GM19438 (cell line): ENCODE measurements around the gene GBP3.
"Not testable (repeated sequence)": the region's sequence is repeated elsewhere in the genome, so short reads cannot be mapped to it uniquely, and the experiment has no call there.

Experiments
- ATAC-seq: cut with Tn5 transposase; IDR thresholded peaks from one replicate; pipeline ENCODE4 v1.9.1; 2021; ENCODE audit warnings: low read depth; ENCODE audit not compliant: unreplicated experiment

Gene GBP3

GRCh38 chr1:89041721-89042120, 19.1 kb upstream of the GBP3 start:
- ATAC-seq = no peak

- ATAC-seq = peak; percentile 86
These were observed 18.5 kb upstream of the GBP3 start for GRCh38 chr1:89041119-89041641.

- no peak for ATAC-seq
These were observed 17.6 kb upstream of the GBP3 start for GRCh38 chr1:89040315-89040626.

DNA sequence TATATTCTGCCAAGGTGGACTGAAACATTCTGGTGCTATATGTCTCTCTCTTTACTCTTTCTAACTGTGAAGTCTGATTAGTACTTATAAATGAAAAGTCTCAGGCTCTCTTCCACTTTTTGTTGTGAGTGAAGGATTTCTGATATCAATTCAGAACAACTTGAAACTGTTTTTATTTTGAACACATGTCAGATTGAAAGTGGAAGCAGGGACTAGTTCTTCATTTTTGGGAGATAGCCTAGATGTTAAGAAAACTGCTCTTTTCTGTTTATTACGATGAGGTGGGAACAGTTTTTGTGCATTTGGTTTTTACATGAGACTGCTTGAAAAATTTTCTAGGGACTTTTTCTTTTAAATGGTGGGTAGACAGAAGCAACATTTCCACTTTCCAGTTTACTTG, 14.5 kb upstream of the GBP3 start:
- ATAC-seq = no peak

- no peak for ATAC-seq
These were observed 12.4 kb upstream of the GBP3 start for GRCh38 chr1:89035080-89035479.

GRCh38 chr1:89034004-89034403, 11.3 kb upstream of the GBP3 start:
- ATAC-seq = not testable (repeated sequence)

DNA sequence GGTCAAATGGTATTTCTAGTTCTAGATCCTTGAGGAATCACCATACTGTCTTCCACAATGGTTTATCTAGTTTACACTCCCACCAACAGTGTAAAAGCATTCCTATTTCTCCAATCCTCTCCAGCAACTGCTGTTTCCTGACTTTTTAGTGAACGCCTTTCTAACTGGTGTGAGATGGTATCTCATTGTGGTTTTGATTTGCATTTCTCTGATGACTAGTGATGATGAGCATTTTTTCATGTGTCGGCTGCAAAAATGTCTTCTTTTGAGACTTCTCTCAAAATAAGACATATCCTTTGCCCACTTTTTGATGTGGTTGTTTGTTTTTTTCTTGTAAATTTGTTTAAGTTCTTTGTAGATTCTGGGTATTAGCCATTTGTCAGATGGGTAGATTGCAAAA, 6.4 kb upstream of the GBP3 start:
- ATAC-seq = not testable (repeated sequence)

DNA sequence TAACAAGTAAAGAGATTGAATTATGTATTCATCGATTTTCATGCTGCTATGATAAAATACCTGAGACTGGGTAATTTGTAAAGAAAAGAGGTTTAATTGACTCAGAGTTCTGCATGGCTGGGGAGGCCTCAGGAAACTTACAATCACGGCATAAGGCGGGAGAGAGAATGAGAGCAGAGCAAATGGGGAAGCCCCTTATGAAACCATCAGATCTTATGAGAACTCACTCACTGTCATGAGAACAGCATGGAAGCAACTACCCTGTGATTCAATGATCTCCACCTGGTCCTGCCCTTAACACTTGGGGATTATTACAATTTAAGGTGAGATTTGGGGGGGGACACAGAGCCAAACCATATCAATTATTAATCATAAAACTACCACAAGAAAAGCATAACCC, 3.3 kb upstream of the GBP3 start:
- no peak for ATAC-seq

- no peak for ATAC-seq
These were observed 360 bp upstream of the GBP3 start for GRCh38 chr1:89023026-89023425.

- not testable (repeated sequence) for ATAC-seq
These were observed 4.3 kb downstream of the GBP3 start for GRCh38 chr1:89018318-89018717.

GRCh38 chr1:89008511-89008910, 14.2 kb downstream of the GBP3 start:
- no peak for ATAC-seq

GRCh38 chr1:89005286-89006151, 17.1 kb downstream of the GBP3 start:
- ATAC-seq = no peak

DNA sequence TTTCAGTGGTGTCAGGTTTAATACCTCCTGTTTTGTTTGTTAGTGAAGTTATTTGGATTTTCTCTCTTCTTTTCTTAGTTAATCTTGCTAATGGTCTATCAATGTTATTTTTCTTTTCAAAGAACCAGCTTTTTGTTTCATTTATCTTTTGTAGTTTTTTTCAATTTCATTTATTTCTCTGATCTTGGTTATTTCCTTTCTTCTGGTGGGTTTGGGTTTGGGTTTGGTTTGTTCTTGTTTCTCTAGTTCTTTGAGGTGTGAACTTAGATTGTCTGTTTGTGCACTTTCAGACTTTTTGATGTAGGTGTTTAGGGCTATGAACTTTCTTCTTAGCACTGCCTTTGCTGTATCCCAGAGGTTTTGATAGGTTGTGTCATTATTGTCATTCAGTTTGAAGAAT, 20.5 kb downstream of the GBP3 start:
- not testable (repeated sequence) for ATAC-seq

DNA sequence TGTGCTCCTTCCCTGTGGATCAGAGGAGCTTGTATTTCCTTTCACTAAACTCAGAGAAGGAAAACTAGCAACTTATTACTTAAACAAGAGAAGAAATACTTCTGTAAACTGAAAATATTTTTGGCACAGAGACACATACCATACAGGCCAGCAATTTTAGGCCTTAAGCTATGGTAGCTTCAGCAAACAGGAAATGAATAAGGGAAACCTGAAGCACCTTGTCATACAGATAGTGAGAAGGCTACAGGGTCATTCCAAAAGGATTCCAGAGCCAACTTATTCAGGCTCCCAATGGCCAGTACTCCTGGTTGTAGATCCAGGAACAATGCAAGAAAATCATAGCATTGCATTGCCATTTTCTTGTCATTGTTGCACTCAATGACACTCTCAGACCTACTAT, 21.2 kb downstream of the GBP3 start:
- ATAC-seq = no peak

DNA sequence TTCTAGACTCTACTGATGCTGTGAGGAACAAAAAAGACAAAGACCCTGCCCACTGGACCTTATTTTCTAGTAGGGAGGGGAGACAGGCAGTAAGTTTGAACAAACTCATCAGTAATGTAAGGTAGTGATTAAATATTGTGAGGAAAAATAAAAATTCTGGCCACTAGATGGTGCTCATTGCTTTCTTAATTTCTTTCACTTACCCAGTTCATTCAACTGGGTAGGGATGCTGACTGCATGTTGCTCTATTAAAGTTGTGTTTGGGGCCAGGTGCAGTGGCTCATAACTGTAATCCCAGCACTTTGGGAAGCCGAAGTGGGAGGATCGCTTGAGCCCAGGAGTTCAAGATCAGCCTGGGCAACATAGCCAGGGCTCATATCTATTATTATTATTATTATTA, 23.9 kb downstream of the GBP3 start:
- ATAC-seq = peak; percentile 84

GRCh38 chr1:88990426-88990825, 32.2 kb downstream of the GBP3 start:
- no peak for ATAC-seq

DNA sequence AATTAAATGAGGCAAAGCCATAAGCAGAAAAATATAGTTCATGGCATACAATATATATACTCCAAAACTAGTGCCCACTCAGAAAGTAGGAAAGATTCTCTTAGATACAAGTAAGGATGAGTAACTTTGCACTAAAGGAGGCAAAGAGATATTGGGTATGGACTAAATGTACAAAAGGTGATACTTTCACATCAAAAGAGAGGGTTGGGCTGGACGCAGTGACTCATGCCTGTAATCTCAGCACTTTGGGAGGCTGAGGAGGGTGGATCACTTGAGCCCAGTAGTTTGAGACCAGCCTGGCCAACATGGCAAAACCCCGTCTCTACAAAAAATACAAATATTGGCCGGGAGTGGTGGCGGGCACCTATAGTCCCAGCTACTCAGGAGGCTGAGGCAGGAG, 37.0 kb downstream of the GBP3 start:
- ATAC-seq = no peak

GRCh38 chr1:88985032-88985431, 37.6 kb downstream of the GBP3 start:
- ATAC-seq = no peak

GRCh38 chr1:88984569-88984968, 38.1 kb downstream of the GBP3 start:
- no peak for ATAC-seq

DNA sequence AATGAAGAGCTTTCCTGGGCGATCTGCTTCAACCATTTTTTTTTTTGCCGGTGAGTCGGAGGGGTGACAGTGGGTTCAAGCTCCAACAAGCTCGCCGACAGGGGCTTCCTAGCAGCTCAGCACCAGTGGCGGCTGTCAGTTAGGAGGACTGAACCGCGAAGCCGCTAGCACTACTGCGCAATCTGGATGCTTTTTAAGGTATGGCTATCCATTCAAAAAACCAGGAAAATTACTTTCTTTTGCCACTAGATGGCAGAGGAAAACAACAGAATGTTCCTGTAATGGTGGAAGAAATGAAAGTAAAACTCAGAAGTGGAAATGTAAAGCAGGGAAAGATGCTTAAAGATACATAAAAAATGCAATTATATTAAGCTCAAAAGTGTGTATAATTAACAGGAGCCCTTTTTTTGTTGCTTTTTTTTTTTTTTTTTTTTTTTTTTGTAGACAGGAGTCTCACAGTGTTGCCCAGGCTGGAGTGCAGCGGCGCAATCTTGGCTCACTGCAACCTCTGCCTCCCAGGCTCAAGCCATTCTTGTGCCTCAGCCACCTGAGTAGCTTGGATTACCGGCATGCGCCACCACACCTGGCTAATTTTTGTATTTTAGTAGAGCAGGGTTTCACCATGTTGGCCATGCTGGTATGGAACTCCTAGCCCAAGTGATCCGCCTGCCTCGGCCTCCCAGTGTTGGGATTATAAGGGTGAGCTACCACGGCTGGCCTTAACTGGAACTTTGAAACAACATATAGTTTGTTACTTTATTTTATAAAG, 38.7 kb downstream of the GBP3 start:
- ATAC-seq = no peak

GRCh38 chr1:88982055-88982454, 40.6 kb downstream of the GBP3 start:
- no peak for ATAC-seq

DNA sequence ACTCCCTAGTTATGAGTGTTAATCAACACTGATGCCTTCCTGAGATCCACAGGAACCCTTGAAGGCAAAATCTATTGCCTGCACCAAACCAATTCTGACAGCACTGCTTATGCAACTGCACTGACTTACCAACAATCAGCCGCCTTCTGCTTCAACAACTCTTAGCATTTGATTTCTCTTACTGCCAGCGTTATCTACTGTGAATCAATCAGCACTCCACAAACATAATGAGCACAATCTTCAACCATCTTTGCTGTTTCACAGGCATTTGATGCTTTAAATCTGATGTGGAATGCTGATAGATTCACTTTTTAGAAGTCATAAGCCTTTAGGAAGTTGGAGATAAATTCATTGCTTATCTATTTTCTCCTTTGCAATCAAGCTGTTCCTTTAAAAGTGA, 41.2 kb downstream of the GBP3 start:
- not testable (repeated sequence) for ATAC-seq
